IMR-90 (cell line): Measurements from ENCODE around the gene IFNGR1. TPM values are rescaled to one million over a fixed set of nuclear protein-coding genes. Genes with fewer than 3 reads are reported as not detected.

ENCODE experiments used
- ATAC-seq: fragments of 200-7000 bp; cut with Tn5 transposase; 2 replicates; pipeline ENCODE4 v1.9.1; 2020; ENCODE audit warnings: low read depth, mild to moderate bottlenecking, moderate library complexity
- BruUV-seq: library from RNA; stranded (reverse); fragments of 400-500 nt; replicated peaks from 2 replicates; lab custom pipeline; 2021; lab: Mats Ljungman, UMichigan
- CTCF ChIA-PET: fragments of 300-600 bp; formaldehyde crosslinking; extraction: SDS; loops from one replicate; lab custom pipeline; 2021; ENCODE audit warnings: antibody characterized with exemption; lab: Yijun Ruan, JAX
- POLR2A ChIA-PET: fragments of 300-600 bp; sonication (Branson Sonifier 250); formaldehyde crosslinking; loops from one replicate; lab custom pipeline; 2022; ENCODE audit warnings: antibody characterized with exemption; ENCODE audit not compliant: unreplicated experiment; lab: Charles Lee
- DNase-seq: peaks from one replicate; pipeline ENCODE4 v3.0.0; 2013
- H2AFZ ChIP-seq: replicated peaks from 2 replicates; pipeline ENCODE3; 2013; ENCODE audit warnings: low read length, mild to moderate bottlenecking; ENCODE audit not compliant: poor library complexity
- H2AK5ac ChIP-seq: 2 replicates; pipeline ENCODE4 v1.6.1; 2013; ENCODE audit warnings: low read depth, low read length, inconsistent platforms
- H2AK9ac ChIP-seq: replicated peaks from 2 replicates; pipeline ENCODE3; 2013; ENCODE audit warnings: mild to moderate bottlenecking, low read depth, low read length, moderate library complexity; ENCODE audit not compliant: poor library complexity
- H2BK120ac ChIP-seq: 2 replicates; pipeline ENCODE4 v1.6.1; 2013; ENCODE audit warnings: low read depth, low read length, inconsistent platforms
- H2BK15ac ChIP-seq: 3 replicates; pipeline ENCODE4 v1.6.1; 2013; ENCODE audit warnings: low read depth, low read length, inconsistent platforms
- H2BK20ac ChIP-seq: 2 replicates; pipeline ENCODE4 v1.6.1; 2013; ENCODE audit warnings: low read depth, mild to moderate bottlenecking, inconsistent platforms, low read length, moderate library complexity
- H2BK5ac ChIP-seq: 2 replicates; pipeline ENCODE4 v1.6.1; 2013; ENCODE audit warnings: mild to moderate bottlenecking, low read depth, low read length, inconsistent platforms; ENCODE audit not compliant: poor library complexity, severe bottlenecking
- H3K14ac ChIP-seq: replicated peaks from 2 replicates; pipeline ENCODE4 v1.6.1; 2013; ENCODE audit warnings: low read depth, low read length, inconsistent platforms
- H3K18ac ChIP-seq: 2 replicates; pipeline ENCODE4 v1.6.1; 2013; ENCODE audit warnings: low read depth, low read length, control low read depth
- H3K23ac ChIP-seq: 2 replicates; pipeline ENCODE4 v1.6.1; 2013; ENCODE audit warnings: low read depth, low read length, inconsistent platforms
- H3K27ac ChIP-seq: 2 replicates; pipeline ENCODE4 v1.5.1; 2013; ENCODE audit warnings: mild to moderate bottlenecking, control low read depth, low read length; ENCODE audit not compliant: insufficient read depth
- H3K27me3 ChIP-seq: 2 replicates; pipeline ENCODE4 v1.6.1; 2013; ENCODE audit warnings: low read length; ENCODE audit not compliant: control insufficient read depth, insufficient read depth
- H3K36me3 ChIP-seq: 2 replicates; pipeline ENCODE4 v1.6.1; 2013; ENCODE audit warnings: low read length, mixed read lengths; ENCODE audit not compliant: control insufficient read depth, insufficient read depth
- H3K4ac ChIP-seq: 2 replicates; pipeline ENCODE4 v1.6.1; 2013; ENCODE audit warnings: low read depth, low read length, inconsistent platforms
- H3K4me1 ChIP-seq: 2 replicates; pipeline ENCODE4 v1.6.1; 2013; ENCODE audit warnings: low read length, mixed read lengths; ENCODE audit not compliant: control insufficient read depth, insufficient read depth
- H3K4me2 ChIP-seq: 2 replicates; pipeline ENCODE4 v1.6.1; 2013; ENCODE audit warnings: low read depth, mild to moderate bottlenecking, control low read depth, low read length, moderate library complexity
- H3K4me3 ChIP-seq: 2 replicates; pipeline ENCODE4 v1.5.1; 2013; ENCODE audit warnings: low read depth, mild to moderate bottlenecking, control low read depth, low read length, moderate library complexity; ENCODE audit not compliant: insufficient read depth
- H3K56ac ChIP-seq: 2 replicates; pipeline ENCODE4 v1.6.1; 2013; ENCODE audit warnings: low read length, inconsistent platforms; ENCODE audit not compliant: insufficient read depth; ENCODE audit errors: extremely low read depth
- H3K79me1 ChIP-seq, 2 experiments: 2 replicates each; pipeline ENCODE4 v1.6.1; 2013; ENCODE audit warnings: low read length in 2 of 2, inconsistent platforms in 1 of 2, low read depth in 1 of 2
- H3K9ac ChIP-seq: 2 replicates; pipeline ENCODE4 v1.6.1; 2013; ENCODE audit warnings: low read depth, low read length, control low read depth
- H3K9me1 ChIP-seq: 2 replicates; pipeline ENCODE4 v1.6.1; 2013; ENCODE audit warnings: low read length, inconsistent platforms; ENCODE audit not compliant: insufficient read depth
- H3K9me3 ChIP-seq: 2 replicates; pipeline ENCODE4 v1.6.1; 2013; ENCODE audit warnings: low read length; ENCODE audit not compliant: control insufficient read depth, insufficient read depth
- H4K20me1 ChIP-seq: 2 replicates; pipeline ENCODE4 v1.6.1; 2013; ENCODE audit warnings: low read length, inconsistent platforms; ENCODE audit not compliant: insufficient read depth
- H4K5ac ChIP-seq: 2 replicates; pipeline ENCODE4 v1.6.1; 2013; ENCODE audit warnings: mild to moderate bottlenecking, low read depth, low read length, control low read depth
- H4K8ac ChIP-seq, 2 experiments: 2 replicates each; pipeline ENCODE4 v1.6.1; 2013; ENCODE audit warnings: low read depth in 2 of 2, low read length in 2 of 2, control low read depth in 1 of 2, inconsistent platforms in 1 of 2
- H4K91ac ChIP-seq: 2 replicates; pipeline ENCODE4 v1.6.1; 2013; ENCODE audit warnings: low read depth, low read length, inconsistent platforms; ENCODE audit not compliant: insufficient read depth
- BHLHE40 ChIP-seq: fragments of 150-350 bp; IDR thresholded peaks from 2 replicates; pipeline ENCODE4 v1.6.1; 2016; ENCODE audit warnings: mild to moderate bottlenecking, low read depth, low read length
- FOS ChIP-seq: fragments of 150-350 bp; IDR thresholded peaks from 2 replicates; pipeline ENCODE4 v1.6.1; 2016; ENCODE audit warnings: low read depth, low read length
- MXI1 ChIP-seq: IDR thresholded peaks from 2 replicates; pipeline ENCODE4 v1.6.1; 2012; ENCODE audit warnings: low read depth, mild to moderate bottlenecking, low read length, moderate library complexity, borderline replicate concordance
- NFE2L2 ChIP-seq: fragments of 150-350 bp; IDR thresholded peaks from 2 replicates; pipeline ENCODE4 v1.6.1; 2016; ENCODE audit warnings: low read depth, mild to moderate bottlenecking, low read length
- POLR2A ChIP-seq: IDR thresholded peaks from 2 replicates; pipeline ENCODE4 v1.6.1; 2012; ENCODE audit warnings: mild to moderate bottlenecking, low read depth, low read length
- RAD21 ChIP-seq: IDR thresholded peaks from 2 replicates; pipeline ENCODE4 v1.6.1; 2012; ENCODE audit warnings: low read length, improper control_type of control experiment
- RCOR1 ChIP-seq: IDR thresholded peaks from 2 replicates; pipeline ENCODE4 v1.6.1; 2012; ENCODE audit warnings: mild to moderate bottlenecking, low read length, improper control_type of control experiment; ENCODE audit not compliant: insufficient replicate concordance
- WGBS, 2 experiments: methylation state at CpG; one replicate each; pipeline versions ENCODE4 v1.1.5 to v1.1.7; 2013; ENCODE audit warnings: missing lambda C conversion rate in 2 of 2; ENCODE audit not compliant: insufficient read length in 1 of 2; ENCODE audit errors: extremely low coverage in 2 of 2; 5-methylcytosine and 5-hydroxymethylcytosine counted together
- dilution Hi-C: fragments of 300-500 bp; cut with HindIII; formaldehyde crosslinking; loops from one replicate; pipeline ENCODE4 v1.14.3; 2018; ENCODE audit warnings: low sequenced_read_pairs; ENCODE audit not compliant: unreplicated experiment
- in situ Hi-C: fragments of 300-500 bp; cut with MboI; formaldehyde crosslinking; loops from 3 replicates; pipeline ENCODE4 v1.14.3; 2019; ENCODE audit warnings: low sequenced_read_pairs, inconsistent platforms, mixed read lengths
- intact Hi-C: fragments of 100-400 bp; cut with micrococcal nuclease; formaldehyde crosslinking; loops from 2 replicates; pipeline ENCODE4 v1.10.0; 2022
- polyA plus RNA-seq, 3 experiments: library from polyadenylated mRNA; depleted of rRNA; stranded (reverse); fragments of >200 nt; gene quantifications; 2 replicates each; pipeline ENCODE4 v1.2.3, GENCODE V29; 2012; ENCODE audit warnings: low replicate concordance in 1 of 3
- total RNA-seq: library from RNA; depleted of rRNA; stranded (reverse); fragments of >200 nt; gene quantifications from 2 replicates; pipeline ENCODE4 v1.2.3, GENCODE V29; 2012
- TF ChIP-seq, protein P1 (sequence below): fragments of 150-350 bp; IDR thresholded peaks from 2 replicates; pipeline ENCODE4 v1.6.1; 2016; ENCODE audit warnings: low read depth, mild to moderate bottlenecking, low read length, moderate library complexity, borderline replicate concordance
- TF ChIP-seq, protein P2 (sequence below): fragments of 150-350 bp; IDR thresholded peaks from 2 replicates; pipeline ENCODE4 v1.6.1; 2017; ENCODE audit warnings: mild to moderate bottlenecking, antibody characterized with exemption, low read length, low read depth

Gene IFNGR1
- total and polyA plus RNA-seq, 2 of the 4 experiments (the other 2 are of a cell fraction) = 19.1 to 25.6 TPM

DNA sequence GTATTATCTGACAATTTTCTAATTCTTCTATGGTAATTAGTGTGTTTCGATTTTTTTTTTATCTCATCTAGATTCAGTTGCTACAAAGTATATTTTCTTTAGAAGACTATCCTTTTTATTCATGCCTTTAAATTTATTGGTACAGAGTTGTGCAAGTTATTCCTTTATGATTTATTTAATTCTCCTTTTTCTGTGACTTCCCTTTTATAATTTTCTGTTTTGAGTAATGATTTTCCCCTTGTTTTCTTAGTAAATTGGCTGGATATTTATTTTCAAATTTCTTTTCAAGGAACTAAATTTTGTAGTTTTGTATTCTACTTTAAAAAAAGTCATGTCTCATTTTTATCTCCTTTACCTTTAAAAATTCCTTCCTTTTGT, 43.3 kb downstream of the IFNGR1 start:
- Histone ChIP-seq H2AK9ac (no peak overlapping the region), H3K79me1 (no peaks in the 10 kb centered on the region), H3K4me3 (no peak overlapping the region), H4K20me1 (no peaks in the 10 kb centered on the region), H3K23ac (no peak overlapping the region), H4K8ac (no peak overlapping the region), H3K14ac (no peak overlapping the region), H2BK120ac (no peak overlapping the region), H2AK5ac (no peak overlapping the region), H3K9ac (no peak overlapping the region), H3K27me3 (peaks cover 3% of the 10 kb centered on the region; the same call in 1 of the 2 replicates), H3K36me3 (no peaks in the 10 kb centered on the region), H3K4me2 (no peak overlapping the region), H2BK15ac (no peak overlapping the region), H3K9me1 (no peaks in the 10 kb centered on the region), H4K5ac (no peak overlapping the region), H3K56ac (no peak overlapping the region), H2AFZ (no peak overlapping the region), H3K4ac (no peak overlapping the region), H3K9me3 (peaks cover 4% of the 10 kb centered on the region), H3K18ac (no peak overlapping the region), H4K91ac (no peak overlapping the region), H2BK20ac (no peak overlapping the region), H2BK5ac (no peak overlapping the region), H3K4me1 (no peaks in the 10 kb centered on the region), H3K27ac (no peak overlapping the region)
- no CpG with 5 or more reads among the region's 1 CpG for whole genome bisulfite sequencing, 2 experiments
- TF ChIP-seq, protein P1, sequence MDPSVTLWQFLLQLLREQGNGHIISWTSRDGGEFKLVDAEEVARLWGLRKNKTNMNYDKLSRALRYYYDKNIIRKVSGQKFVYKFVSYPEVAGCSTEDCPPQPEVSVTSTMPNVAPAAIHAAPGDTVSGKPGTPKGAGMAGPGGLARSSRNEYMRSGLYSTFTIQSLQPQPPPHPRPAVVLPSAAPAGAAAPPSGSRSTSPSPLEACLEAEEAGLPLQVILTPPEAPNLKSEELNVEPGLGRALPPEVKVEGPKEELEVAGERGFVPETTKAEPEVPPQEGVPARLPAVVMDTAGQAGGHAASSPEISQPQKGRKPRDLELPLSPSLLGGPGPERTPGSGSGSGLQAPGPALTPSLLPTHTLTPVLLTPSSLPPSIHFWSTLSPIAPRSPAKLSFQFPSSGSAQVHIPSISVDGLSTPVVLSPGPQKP = no peak
- TF ChIP-seq RCOR1 = no peak
- TF ChIP-seq FOS = no peak
- no peak for TF ChIP-seq NFE2L2
- TF ChIP-seq RAD21 = no peak
- TF ChIP-seq POLR2A = no peak
- TF ChIP-seq, protein P2, sequence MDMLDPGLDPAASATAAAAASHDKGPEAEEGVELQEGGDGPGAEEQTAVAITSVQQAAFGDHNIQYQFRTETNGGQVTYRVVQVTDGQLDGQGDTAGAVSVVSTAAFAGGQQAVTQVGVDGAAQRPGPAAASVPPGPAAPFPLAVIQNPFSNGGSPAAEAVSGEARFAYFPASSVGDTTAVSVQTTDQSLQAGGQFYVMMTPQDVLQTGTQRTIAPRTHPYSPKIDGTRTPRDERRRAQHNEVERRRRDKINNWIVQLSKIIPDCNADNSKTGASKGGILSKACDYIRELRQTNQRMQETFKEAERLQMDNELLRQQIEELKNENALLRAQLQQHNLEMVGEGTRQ = no peak
- TF ChIP-seq MXI1 = no peak
- no peak for TF ChIP-seq BHLHE40
- BruUV-seq = no TSS peak
- CTCF ChIA-PET = interaction anchor here (0.7 kb wide), 1 partner anchor 941 kb away, joined by 6 read pairs; no protein-coding TSS in a partner anchor
- no peak for DNase-seq
- no peak for ATAC-seq
- dilution Hi-C loops (no loop called here), intact Hi-C loops (no loop called here), in situ Hi-C loops (no loop called here)
- POLR2A ChIA-PET = no interaction called here
